Measurements from ENCODE around the gene RDX. TPM values are rescaled to one million over a fixed set of nuclear protein-coding genes. Genes with fewer than 3 reads are reported as not detected.

Gene RDX
- polyA plus RNA-seq, 2 of the 4 experiments (the other 2 are of a cell fraction), result 158 to 183 TPM

DNA sequence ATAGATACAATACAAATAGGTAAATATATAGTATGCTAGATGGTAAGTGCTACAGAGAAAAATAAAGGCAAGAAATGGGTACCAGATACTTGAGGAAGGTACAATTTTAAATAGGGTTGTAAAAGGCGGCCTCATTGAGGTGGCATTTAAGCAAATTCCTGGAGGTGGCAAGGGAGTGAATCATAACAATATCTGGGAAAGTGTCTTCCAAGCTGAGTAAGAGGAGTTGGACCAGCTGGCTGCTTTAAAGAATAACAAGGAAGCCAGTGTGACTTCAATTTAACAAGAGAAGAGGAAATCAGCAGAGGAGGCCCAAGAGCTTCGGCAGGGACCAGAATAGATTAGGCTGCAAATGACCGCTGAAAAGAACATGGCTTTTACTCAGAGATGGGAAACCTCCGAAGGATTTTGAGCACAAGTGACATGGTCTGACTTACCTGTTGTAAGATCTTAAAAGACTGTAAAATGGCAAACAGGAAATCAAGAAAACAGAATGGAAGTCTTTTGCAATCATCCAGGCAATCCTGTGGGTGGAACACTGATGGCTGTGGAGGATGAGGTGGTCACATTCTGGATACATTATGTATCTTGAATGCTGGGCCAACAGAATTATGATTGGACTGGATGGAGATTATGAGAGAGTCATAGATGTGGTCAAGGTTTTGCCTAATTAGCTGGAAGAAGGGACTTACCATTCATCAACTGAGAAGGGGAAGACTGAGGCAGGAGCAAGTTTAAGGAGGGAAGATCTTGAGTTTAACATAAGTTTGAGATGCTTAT, 77.2 kb downstream of the RDX start:
- H3K4me2 ChIP-seq, result no peak overlapping the region
- no peak overlapping the region for H3K27ac ChIP-seq
- FAIRE-seq, result no peak
- H3K4me1 ChIP-seq, result no peaks in the 10 kb centered on the region
- ATAC-seq, result no peak
- TF ChIP-seq TP53 (CRISPR knock-in tag; IDR thresholded peaks at IDR 0.05) (no peak), USF2 (IDR thresholded peaks at IDR 0.05) (no peak), PBX3 (IDR thresholded peaks at IDR 0.05) (no peak), ZC3H11A (IDR thresholded peaks at IDR 0.05) (no peak), EHF (CRISPR knock-in tag; IDR thresholded peaks at IDR 0.05) (no peak), RCOR1 (IDR thresholded peaks at IDR 0.05; ENCODE audit: low read depth, low read length) (no peak), E2F6 (IDR thresholded peaks at IDR 0.05; ENCODE audit: borderline replicate concordance, low read depth) (no peak), ZNF302 (CRISPR knock-in tag; IDR thresholded peaks at IDR 0.05) (no peak), FOSB (CRISPR knock-in tag; IDR thresholded peaks at IDR 0.05) (no peak), HOXB5 (CRISPR knock-in tag; IDR thresholded peaks at IDR 0.05) (no peak), JUNB (IDR thresholded peaks at IDR 0.05) (no peak), CBX8 (IDR thresholded peaks at IDR 0.05) (no peak), CTCF (IDR thresholded peaks at IDR 0.05) (no peak), POLR2AphosphoS2 (conservative IDR thresholded peaks at IDR 0.05; ENCODE audit: low read length) (no peak), HOXB13 (CRISPR knock-in tag; IDR thresholded peaks at IDR 0.05; ENCODE audit: low read depth) (no peak), HOXA7 (CRISPR knock-in tag; IDR thresholded peaks at IDR 0.05) (no peak), EP300 (IDR thresholded peaks at IDR 0.05) (no peak)
- TF ChIP-seq, protein P1, sequence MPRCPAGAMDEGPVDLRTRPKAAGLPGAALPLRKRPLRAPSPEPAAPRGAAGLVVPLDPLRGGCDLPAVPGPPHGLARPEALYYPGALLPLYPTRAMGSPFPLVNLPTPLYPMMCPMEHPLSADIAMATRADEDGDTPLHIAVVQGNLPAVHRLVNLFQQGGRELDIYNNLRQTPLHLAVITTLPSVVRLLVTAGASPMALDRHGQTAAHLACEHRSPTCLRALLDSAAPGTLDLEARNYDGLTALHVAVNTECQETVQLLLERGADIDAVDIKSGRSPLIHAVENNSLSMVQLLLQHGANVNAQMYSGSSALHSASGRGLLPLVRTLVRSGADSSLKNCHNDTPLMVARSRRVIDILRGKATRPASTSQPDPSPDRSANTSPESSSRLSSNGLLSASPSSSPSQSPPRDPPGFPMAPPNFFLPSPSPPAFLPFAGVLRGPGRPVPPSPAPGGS (IDR thresholded peaks at IDR 0.05), result no peak
- no peak overlapping the region for H3K4me3 ChIP-seq
- WGBS (ENCODE audit: missing lambda C conversion rate), result 95% methylated on average over 4 of the region's 4 CpGs
- DNase-seq (ENCODE audit: low read depth in 1 of 2, low spot score in 1 of 2), result no peak
- H3K9me3 ChIP-seq, result no peaks in the 10 kb centered on the region
- ChIA-PET CTCF (interaction anchor here (0.9 kb wide), 1 partner anchor 18 kb away, joined by 4 read pairs; no protein-coding TSS in a partner anchor), POLR2A (no interaction called here)

GRCh38 chr11:110217936-110218335, 78.5 kb downstream of the RDX start:
- Histone ChIP-seq H3K4me3 (no peak overlapping the region), H3K4me2 (no peak overlapping the region), H3K9me3 (no peaks in the 10 kb centered on the region), H3K27ac (no peak overlapping the region), H3K4me1 (no peaks in the 10 kb centered on the region)
- ATAC-seq (peak in 1 of 2 experiments; percentile 15; a peak in 2 of 6 replicates), FAIRE-seq (no peak), DNase-seq (ENCODE audit: low read depth in 1 of 2, low spot score in 1 of 2) (no peak)
- ChIA-PET CTCF (interaction anchor here (0.9 to 1.0 kb wide), 2 partner anchors 16 kb away, joined by 3 to 4 read pairs; no protein-coding TSS in a partner anchor), POLR2A (no interaction called here)
- TF ChIP-seq RCOR1 (IDR thresholded peaks at IDR 0.05; ENCODE audit: low read depth, low read length) (no peak), ZSCAN20 (CRISPR knock-in tag; IDR thresholded peaks at IDR 0.05) (no peak), ZC3H11A (IDR thresholded peaks at IDR 0.05) (no peak), JUNB (IDR thresholded peaks at IDR 0.05) (no peak), JUN (IDR thresholded peaks at IDR 0.05) (0 out of 5 replicates have a peak, but pooled peaks of 1 of the 2 experiments have one; percentile 8), HDAC2 (IDR thresholded peaks at IDR 0.05) (no peak)
- 62% methylated on average over 3 of the region's 3 CpGs for WGBS (ENCODE audit: missing lambda C conversion rate)

Data from A549 (cell line).